Stimulated activated naive CD8-positive, alpha-beta T cell treated with anti-CD3 and anti-CD28 coated beads, Interleukin-15, amount 100 ng/mL, for 72 hours (primary cell): ENCODE data around the gene HSD17B4.

Experiments
- ATAC-seq: fragments of 150-1000 bp; cut with Tn5 transposase; 2 replicates; pipeline ENCODE4 v1.10.0; 2021; ENCODE audit warnings: mild to moderate bottlenecking, moderate library complexity
- DNase-seq, 2 donors: peaks; one replicate each; pipeline ENCODE4 v3.0.0; 2021 to 2022
- H3K27ac Mint-ChIP-seq, 2 donors: one replicate each; pipeline ENCODE4 v1.8.0; 2022; ENCODE audit warnings: mild to moderate bottlenecking in 2 of 2, mixed read lengths in 2 of 2, moderate library complexity in 2 of 2
- H3K27me3 Mint-ChIP-seq: one replicate; pipeline ENCODE4 v1.8.0; 2022; ENCODE audit warnings: mixed read lengths
- H3K4me1 Mint-ChIP-seq: one replicate; pipeline ENCODE4 v1.8.0; 2022; ENCODE audit warnings: mild to moderate bottlenecking, mixed read lengths
- H3K4me3 Mint-ChIP-seq, 2 donors: one replicate each; pipeline ENCODE4 v1.8.0; 2022; ENCODE audit warnings: mild to moderate bottlenecking in 2 of 2, mixed read lengths in 2 of 2, moderate library complexity in 1 of 2
- H3K9me3 Mint-ChIP-seq, 2 donors: one replicate each; pipeline ENCODE4 v1.8.0; 2022; ENCODE audit warnings: mixed read lengths in 2 of 2

HSD17B4 gene

DNA sequence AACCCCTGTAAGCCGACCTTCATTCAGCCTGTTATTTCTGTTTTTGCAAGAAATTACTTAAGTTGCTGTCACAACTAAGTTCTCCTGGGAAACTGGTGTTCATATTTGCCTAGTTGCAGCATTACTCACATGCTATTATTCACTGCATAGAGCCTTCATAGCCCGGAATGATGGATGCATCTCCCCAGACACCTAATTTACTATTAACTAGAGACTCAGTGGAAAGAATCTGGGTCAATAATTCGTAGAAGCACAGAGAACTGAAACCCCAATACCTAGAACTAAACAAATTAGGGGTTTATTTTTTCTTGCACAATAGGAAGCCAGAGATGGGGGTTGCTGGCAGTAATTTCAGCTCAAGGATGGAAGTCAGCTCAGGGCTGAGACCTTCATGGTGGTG is 131.4 kb downstream of the HSD17B4 start:
- no peaks in the 10 kb centered on the region for H3K4me1 Mint-ChIP-seq
- DNase-seq (no peak), ATAC-seq (no peak)
- H3K9me3 Mint-ChIP-seq: no peaks in the 10 kb centered on the region
- no peak overlapping the region for H3K4me3 Mint-ChIP-seq
- H3K27me3 Mint-ChIP-seq: peaks cover 7% of the 10 kb centered on the region
- no peak overlapping the region for H3K27ac Mint-ChIP-seq
